Loucy (cell line): Measurements from ENCODE around the gene SKOR1.

Source experiments
- CTCF ChIP-seq: fragments of 200-600 bp; sonication (generic); conservative IDR thresholded peaks from 2 replicates; pipeline ENCODE4 v1.5.1; 2014; ENCODE audit warnings: mild to moderate bottlenecking, antibody characterized with exemption, low read length
- EZH2phosphoT487 ChIP-seq: fragments of 200-600 bp; IDR thresholded peaks from 2 replicates; pipeline ENCODE4 v1.6.1; 2018; ENCODE audit warnings: antibody characterized with exemption, mild to moderate bottlenecking, moderate library complexity, borderline replicate concordance

- TF ChIP-seq CTCF (no peak), EZH2phosphoT487 (no peak)
Measured at GRCh38 chr15:67825881-67826716, 790 bp downstream of the SKOR1 start.
